Ectodermal cell (in vitro differentiated cells): ENCODE data around the gene CEP85. TPM values are rescaled to one million over a fixed set of nuclear protein-coding genes. Genes with fewer than 3 reads are reported as not detected.

Experiments used
- H3K27ac ChIP-seq: 2 replicates; pipeline ENCODE4 v1.7.0; 2013; ENCODE audit warnings: mild to moderate bottlenecking, low read depth, low read length; ENCODE audit not compliant: insufficient read depth, poor library complexity, severe bottlenecking
- H3K27me3 ChIP-seq: 2 replicates; pipeline ENCODE4 v1.7.0; 2013; ENCODE audit warnings: mild to moderate bottlenecking, low read length; ENCODE audit not compliant: insufficient read depth, control insufficient read depth, poor library complexity, severe bottlenecking
- H3K36me3 ChIP-seq: one replicate; pipeline ENCODE4 v1.7.0; 2013; ENCODE audit warnings: low read length; ENCODE audit not compliant: control insufficient read depth, insufficient read depth
- H3K4me1 ChIP-seq: one replicate; pipeline ENCODE4 v1.7.0; 2013; ENCODE audit warnings: low read length; ENCODE audit not compliant: control insufficient read depth, insufficient read depth
- H3K4me3 ChIP-seq: 2 replicates; pipeline ENCODE4 v1.7.0; 2013; ENCODE audit warnings: low read depth, low read length, control low read depth; ENCODE audit not compliant: insufficient read depth
- H3K9me3 ChIP-seq: 2 replicates; pipeline ENCODE4 v1.7.0; 2013; ENCODE audit warnings: mild to moderate bottlenecking, low read length, moderate library complexity; ENCODE audit not compliant: control insufficient read depth
- WGBS, 2 experiments: methylation state at CpG; one replicate each; pipeline ENCODE4 v1.1.7; 2013; ENCODE audit warnings: missing lambda C conversion rate in 2 of 2; 5-methylcytosine and 5-hydroxymethylcytosine counted together
- polyA plus RNA-seq, 4 experiments: library from polyadenylated mRNA; stranded (reverse); fragments of 50-300 nt; gene quantifications; one replicate each; pipeline ENCODE4 v1.2.3, GENCODE V29; 2013

CEP85 gene
- polyA plus RNA-seq (2013, experiment 1 of 4), result 44.6 TPM
- polyA plus RNA-seq (2013, experiment 2 of 4), result 35.6 TPM
- 33.1 TPM for polyA plus RNA-seq (2013, experiment 3 of 4)
- 33.2 TPM for polyA plus RNA-seq (2013, experiment 4 of 4)

GRCh38 chr1:26233903-26234643 is at the start of gene CEP85:
CEP85 (plus strand) TSS chr1:26234200; CDS start chr1:26239784, 5,584 bp downstream.
- WGBS, 2 experiments, result 0% methylated on average over 73 of the region's 73 CpGs
- no peaks in the 10 kb centered on the region for H3K36me3 ChIP-seq
- H3K27ac ChIP-seq, result no peak within 1 kb of the TSS
- peak within 1 kb of the TSS; percentile 96 for H3K4me3 ChIP-seq
- no peaks in the 10 kb centered on the region for H3K9me3 ChIP-seq
- H3K4me1 ChIP-seq, result peaks cover 3% of the 10 kb centered on the region
- H3K27me3 ChIP-seq, result peaks cover 4% of the 10 kb centered on the region

GRCh38 chr1:26184883-26185282 is 49.1 kb upstream of the CEP85 start:
- WGBS, 2 experiments, result 95% methylated on average over 21 of the region's 21 CpGs
- Histone ChIP-seq H3K9me3 (no peaks in the 10 kb centered on the region), H3K27me3 (no peaks in the 10 kb centered on the region), H3K4me3 (no peak overlapping the region), H3K27ac (no peak overlapping the region), H3K36me3 (no peaks in the 10 kb centered on the region), H3K4me1 (peaks cover 1% of the 10 kb centered on the region)

- Histone ChIP-seq H3K27me3 (no peaks in the 10 kb centered on the region), H3K36me3 (no peaks in the 10 kb centered on the region), H3K9me3 (no peaks in the 10 kb centered on the region), H3K4me3 (no peak overlapping the region), H3K4me1 (peaks cover 15% of the 10 kb centered on the region), H3K27ac (no peak overlapping the region)
- WGBS, 2 experiments, result 88 to 96% methylated on average over 6 of the region's 6 CpGs
Measured at GRCh38 chr1:26187882-26188281, 46.1 kb upstream of the CEP85 start.

GRCh38 chr1:26188477-26188876 is 45.5 kb upstream of the CEP85 start:
- Histone ChIP-seq H3K27me3 (no peaks in the 10 kb centered on the region), H3K36me3 (no peaks in the 10 kb centered on the region), H3K27ac (no peak overlapping the region), H3K4me1 (peaks cover 15% of the 10 kb centered on the region), H3K9me3 (no peaks in the 10 kb centered on the region), H3K4me3 (no peak overlapping the region)
- 96 to 97% methylated on average over 8 of the region's 8 CpGs for WGBS, 2 experiments

- Histone ChIP-seq H3K27me3 (no peaks in the 10 kb centered on the region), H3K9me3 (no peaks in the 10 kb centered on the region), H3K27ac (no peak overlapping the region), H3K4me3 (no peak overlapping the region), H3K4me1 (peaks cover 15% of the 10 kb centered on the region), H3K36me3 (no peaks in the 10 kb centered on the region)
- 88 to 92% methylated on average over 6 of the region's 6 CpGs for WGBS, 2 experiments
Measured at GRCh38 chr1:26189331-26189730, 44.7 kb upstream of the CEP85 start.

GRCh38 chr1:26189751-26190275 is 44.2 kb upstream of the CEP85 start:
- 88 to 93% methylated on average over 7 of the region's 7 CpGs for WGBS, 2 experiments
- H3K27me3 ChIP-seq, result no peaks in the 10 kb centered on the region
- H3K27ac ChIP-seq, result no peak overlapping the region
- peaks cover 15% of the 10 kb centered on the region for H3K4me1 ChIP-seq
- no peaks in the 10 kb centered on the region for H3K36me3 ChIP-seq
- H3K4me3 ChIP-seq, result no peak overlapping the region
- no peaks in the 10 kb centered on the region for H3K9me3 ChIP-seq

- 19% methylated on average over 16 of the region's 16 CpGs for WGBS, 2 experiments
- Histone ChIP-seq H3K27me3 (no peaks in the 10 kb centered on the region), H3K27ac (peak within 1 kb of the TSS; percentile 16), H3K4me3 (no peak within 1 kb of the TSS), H3K36me3 (no peaks in the 10 kb centered on the region), H3K9me3 (no peaks in the 10 kb centered on the region), H3K4me1 (peaks cover 15% of the 10 kb centered on the region)
Measured at GRCh38 chr1:26190373-26190987, 43.5 kb upstream of the CEP85 start, which contains the start of gene CATSPER4. CATSPER4 (plus strand) TSS chr1:26190602; CDS start chr1:26190628, 26 bp downstream.

GRCh38 chr1:26191739-26192138 is 42.3 kb upstream of the CEP85 start:
- WGBS, 2 experiments, result 88 to 92% methylated on average over 3 of the region's 3 CpGs
- Histone ChIP-seq H3K36me3 (no peaks in the 10 kb centered on the region), H3K4me3 (no peak overlapping the region), H3K4me1 (peaks cover 15% of the 10 kb centered on the region), H3K9me3 (no peaks in the 10 kb centered on the region), H3K27me3 (no peaks in the 10 kb centered on the region), H3K27ac (no peak overlapping the region)

- no peaks in the 10 kb centered on the region for H3K9me3 ChIP-seq
- peaks cover 4% of the 10 kb centered on the region for H3K4me1 ChIP-seq
- no peaks in the 10 kb centered on the region for H3K36me3 ChIP-seq
- H3K4me3 ChIP-seq, result no peak overlapping the region
- no peaks in the 10 kb centered on the region for H3K27me3 ChIP-seq
- no peak overlapping the region for H3K27ac ChIP-seq
- WGBS, 2 experiments, result 90 to 99% methylated on average over 3 of the region's 3 CpGs
Measured at GRCh38 chr1:26195805-26196204, 38.2 kb upstream of the CEP85 start.

GRCh38 chr1:26197301-26197700 is 36.7 kb upstream of the CEP85 start:
- Histone ChIP-seq H3K27ac (no peak overlapping the region), H3K27me3 (no peaks in the 10 kb centered on the region), H3K4me3 (no peak overlapping the region), H3K9me3 (no peaks in the 10 kb centered on the region), H3K4me1 (no peaks in the 10 kb centered on the region), H3K36me3 (no peaks in the 10 kb centered on the region)
- 96% methylated on average over 3 of the region's 3 CpGs for WGBS, 2 experiments
